RWPE1 (cell line): ENCODE data around the gene PPP4C.

Experiments
- CTCF ChIA-PET: fragments of 350-600 bp; sonication (Branson Sonifier 250); formaldehyde crosslinking; extraction: SDS; loops from one replicate; lab custom pipeline; 2021; lab: Yijun Ruan, JAX
- POLR2A ChIA-PET: fragments of 400-600 bp; formaldehyde crosslinking; extraction: SDS; loops from one replicate; lab custom pipeline; 2020; ENCODE audit warnings: antibody characterized with exemption; ENCODE audit not compliant: low non-redundant PET; lab: Yijun Ruan, JAX
- DNase-seq: peaks from one replicate; pipeline ENCODE4 v3.0.0; 2012; ENCODE audit warnings: low spot score
- H3K27ac ChIP-seq: fragments of 450-650 bp; 2 replicates; pipeline ENCODE4 v1.5.1; 2017
- TF ChIP-seq, protein P1 (sequence below): fragments of 450-650 bp; conservative IDR thresholded peaks from 2 replicates; pipeline ENCODE4 v1.5.1; 2017; ENCODE audit warnings: low read depth, mild to moderate bottlenecking

PPP4C gene

DNA sequence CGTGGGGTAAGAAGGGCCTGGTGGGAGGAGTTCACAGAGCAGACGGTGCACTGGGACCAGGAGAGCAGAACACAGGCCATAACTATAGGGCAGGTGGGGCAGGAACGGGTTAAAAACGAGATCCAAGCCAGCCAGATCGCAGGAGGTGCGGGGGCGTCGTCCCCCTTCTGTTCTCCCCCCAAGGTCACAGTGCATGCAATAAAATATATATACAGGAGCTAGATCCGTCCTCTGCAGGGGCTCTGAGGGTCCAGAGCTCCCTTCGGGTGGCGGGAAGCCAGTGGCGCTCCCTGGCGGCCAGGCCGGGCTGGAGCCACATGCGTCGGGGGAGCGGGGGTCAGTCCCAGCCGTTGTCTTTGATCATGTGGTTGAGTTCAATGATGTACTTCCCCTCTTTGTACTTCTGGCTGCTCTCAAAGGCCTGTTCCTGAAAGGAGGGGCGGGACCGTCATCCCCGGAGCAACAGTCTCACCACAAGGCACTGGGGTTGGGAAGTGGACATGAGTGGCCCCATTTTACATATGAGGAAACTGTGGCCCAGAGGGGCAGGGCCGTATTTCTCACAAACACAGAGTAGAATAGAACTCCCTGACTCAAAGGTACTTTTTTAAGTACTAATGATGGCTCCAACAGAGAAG lies 16.7 kb downstream of the PPP4C start:
- ChIA-PET CTCF (interaction anchor here (0.6 to 2.0 kb wide), 9 partner anchors 12 to 396 kb away, joined by 3 to 16 read pairs (median 5); partner anchors contain the start of gene GDPD3), POLR2A (interaction anchor here (1.4 kb wide), 1 partner anchor 26 kb away, joined by 4 read pairs; no protein-coding TSS in a partner anchor)
- no peak for DNase-seq
- TF ChIP-seq, protein P1, sequence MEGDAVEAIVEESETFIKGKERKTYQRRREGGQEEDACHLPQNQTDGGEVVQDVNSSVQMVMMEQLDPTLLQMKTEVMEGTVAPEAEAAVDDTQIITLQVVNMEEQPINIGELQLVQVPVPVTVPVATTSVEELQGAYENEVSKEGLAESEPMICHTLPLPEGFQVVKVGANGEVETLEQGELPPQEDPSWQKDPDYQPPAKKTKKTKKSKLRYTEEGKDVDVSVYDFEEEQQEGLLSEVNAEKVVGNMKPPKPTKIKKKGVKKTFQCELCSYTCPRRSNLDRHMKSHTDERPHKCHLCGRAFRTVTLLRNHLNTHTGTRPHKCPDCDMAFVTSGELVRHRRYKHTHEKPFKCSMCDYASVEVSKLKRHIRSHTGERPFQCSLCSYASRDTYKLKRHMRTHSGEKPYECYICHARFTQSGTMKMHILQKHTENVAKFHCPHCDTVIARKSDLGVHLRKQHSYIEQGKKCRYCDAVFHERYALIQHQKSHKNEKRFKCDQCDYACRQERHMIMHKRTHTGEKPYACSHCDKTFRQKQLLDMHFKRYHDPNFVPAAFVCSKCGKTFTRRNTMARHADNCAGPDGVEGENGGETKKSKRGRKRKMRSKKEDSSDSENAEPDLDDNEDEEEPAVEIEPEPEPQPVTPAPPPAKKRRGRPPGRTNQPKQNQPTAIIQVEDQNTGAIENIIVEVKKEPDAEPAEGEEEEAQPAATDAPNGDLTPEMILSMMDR = no peak
- H3K27ac ChIP-seq = peak overlapping the region; percentile 79

DNA sequence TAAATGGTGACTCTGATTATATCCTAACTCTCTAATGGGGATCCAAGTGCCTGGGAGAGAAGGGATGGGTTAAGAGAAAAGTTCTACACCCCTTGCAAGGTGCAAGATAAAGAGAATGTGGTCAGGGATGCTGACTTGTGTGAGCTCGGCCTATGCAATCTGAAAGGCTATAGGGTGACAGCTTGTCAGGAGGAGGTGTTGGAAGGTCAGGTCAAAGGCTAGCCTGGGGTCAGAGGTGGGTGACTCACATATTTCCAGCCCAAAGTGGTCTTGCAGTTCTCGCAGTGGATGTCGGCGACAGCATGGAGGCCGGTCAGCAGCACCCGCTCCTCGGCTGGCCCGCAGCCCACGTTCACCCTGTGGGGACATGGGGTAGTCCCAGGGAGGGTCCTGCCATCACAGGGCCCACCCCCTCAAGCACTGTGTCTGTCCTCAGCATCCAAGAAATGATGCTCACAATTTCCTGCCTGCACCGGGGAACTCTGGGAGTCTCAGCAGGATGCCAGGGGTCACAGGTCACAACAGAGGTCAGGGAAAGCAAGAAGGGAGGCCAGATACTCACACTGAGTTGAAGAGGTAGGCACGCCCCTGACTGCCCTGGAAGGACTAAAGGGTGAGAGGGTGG lies 18.9 kb downstream of the PPP4C start:
- ChIA-PET CTCF (no interaction called here), POLR2A (no interaction called here)
- no peak for DNase-seq
- peak overlapping the region; percentile 83 for H3K27ac ChIP-seq
- TF ChIP-seq, protein P1 = no peak

DNA sequence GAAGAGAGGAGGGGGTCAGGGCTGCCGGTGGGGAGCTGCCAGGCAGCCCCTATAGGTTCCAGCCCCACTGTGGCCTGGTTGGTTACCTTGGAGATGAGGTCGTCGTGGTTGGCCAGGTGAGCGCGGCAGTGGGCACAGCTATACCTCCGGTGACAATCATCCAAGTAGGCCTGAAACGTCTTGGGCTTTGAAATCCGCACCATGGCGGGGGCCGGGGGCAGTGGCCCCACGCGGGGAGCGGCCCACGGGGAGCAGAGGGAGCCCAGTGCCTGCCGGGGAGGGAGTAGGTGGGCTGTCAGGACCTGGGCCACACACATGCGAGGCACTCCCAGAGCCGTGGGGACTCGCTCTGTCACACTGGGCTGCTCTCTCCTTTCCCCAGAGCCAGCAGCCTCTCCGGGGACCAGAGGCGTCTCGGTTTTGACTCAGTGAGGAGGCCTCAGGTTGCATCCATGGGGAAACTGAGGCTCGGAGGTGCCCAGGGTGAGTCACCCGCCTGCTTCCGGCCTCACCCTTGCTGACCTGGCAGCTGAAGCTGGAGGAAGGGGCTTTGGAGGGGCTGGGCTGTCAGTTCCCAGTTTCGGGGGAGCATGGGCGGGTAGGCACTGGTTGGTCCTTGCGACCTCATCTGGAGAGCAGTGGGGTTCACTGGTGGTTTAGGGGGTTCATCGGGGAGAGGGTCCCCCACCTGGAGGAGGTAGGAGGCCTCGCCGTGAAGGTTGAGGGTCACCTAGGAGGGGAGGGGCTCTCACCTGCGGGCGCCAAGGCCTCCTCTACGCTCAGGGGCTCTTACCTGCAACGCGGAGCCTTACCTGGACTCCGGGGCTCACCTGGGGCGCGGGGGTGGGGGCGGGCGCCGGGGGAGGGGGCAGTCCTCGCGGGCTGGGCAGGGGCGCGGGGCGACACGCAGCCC lies 19.6 kb downstream of the PPP4C start:
- ChIA-PET CTCF (interaction anchor here (0.7 kb wide), 1 partner anchor 79 kb away, joined by 3 read pairs; no protein-coding TSS in a partner anchor), POLR2A (no interaction called here)
- peak overlapping the region; percentile 83 for H3K27ac ChIP-seq
- DNase-seq = no peak
- TF ChIP-seq, protein P1 = no peak

DNA sequence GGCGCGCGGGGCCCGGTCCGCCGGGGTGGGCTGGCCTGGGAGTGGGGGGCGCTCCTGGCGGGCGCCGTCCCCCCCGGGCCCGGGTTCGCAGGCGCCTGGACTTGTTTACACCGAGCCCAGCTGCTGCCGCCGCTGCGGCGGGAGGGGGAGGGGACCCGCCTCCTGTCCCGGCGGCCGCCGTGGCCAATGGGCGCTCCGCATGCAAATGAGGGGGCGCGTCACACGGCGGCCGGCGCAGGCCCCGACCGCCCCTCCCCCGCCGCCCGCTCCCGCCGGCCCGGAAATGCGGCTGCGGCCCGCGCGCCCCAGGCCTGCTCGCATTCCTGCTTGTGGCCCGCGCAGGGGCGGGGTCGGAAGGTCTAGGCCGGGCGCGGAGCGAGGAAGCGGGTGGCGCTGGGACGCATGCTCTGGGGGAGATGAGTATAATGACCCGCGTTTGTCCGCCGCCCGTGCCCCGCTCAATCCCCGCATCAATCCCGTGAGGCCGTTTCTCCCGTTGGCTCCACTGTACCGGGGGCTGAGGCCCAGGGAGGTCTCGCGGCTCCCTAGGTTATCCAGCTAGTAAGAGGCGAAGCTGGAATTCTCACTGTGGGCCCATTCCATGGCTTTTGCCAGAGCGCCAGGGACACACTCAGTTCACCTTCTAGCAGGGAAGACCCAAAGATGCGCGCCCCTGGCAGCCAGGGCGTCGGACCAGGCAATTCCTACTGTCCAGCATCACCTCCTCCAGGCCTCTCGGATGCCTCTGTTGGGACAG lies 20.5 kb downstream of the PPP4C start, which contains the start of gene YPEL3:
TSS of gene YPEL3 (minus strand) at position 109 of the 757 bp plus-strand sequence. CDS start 731 bp downstream, outside the sequence.
- peak; percentile 92 for DNase-seq
- ChIA-PET CTCF (interaction anchor here (0.7 kb wide), 1 partner anchor 78 kb away, joined by 3 read pairs; no protein-coding TSS in a partner anchor), POLR2A (no interaction called here)
- TF ChIP-seq, protein P1 = no peak
- peak within 1 kb of the TSS; percentile 83 for H3K27ac ChIP-seq

DNA sequence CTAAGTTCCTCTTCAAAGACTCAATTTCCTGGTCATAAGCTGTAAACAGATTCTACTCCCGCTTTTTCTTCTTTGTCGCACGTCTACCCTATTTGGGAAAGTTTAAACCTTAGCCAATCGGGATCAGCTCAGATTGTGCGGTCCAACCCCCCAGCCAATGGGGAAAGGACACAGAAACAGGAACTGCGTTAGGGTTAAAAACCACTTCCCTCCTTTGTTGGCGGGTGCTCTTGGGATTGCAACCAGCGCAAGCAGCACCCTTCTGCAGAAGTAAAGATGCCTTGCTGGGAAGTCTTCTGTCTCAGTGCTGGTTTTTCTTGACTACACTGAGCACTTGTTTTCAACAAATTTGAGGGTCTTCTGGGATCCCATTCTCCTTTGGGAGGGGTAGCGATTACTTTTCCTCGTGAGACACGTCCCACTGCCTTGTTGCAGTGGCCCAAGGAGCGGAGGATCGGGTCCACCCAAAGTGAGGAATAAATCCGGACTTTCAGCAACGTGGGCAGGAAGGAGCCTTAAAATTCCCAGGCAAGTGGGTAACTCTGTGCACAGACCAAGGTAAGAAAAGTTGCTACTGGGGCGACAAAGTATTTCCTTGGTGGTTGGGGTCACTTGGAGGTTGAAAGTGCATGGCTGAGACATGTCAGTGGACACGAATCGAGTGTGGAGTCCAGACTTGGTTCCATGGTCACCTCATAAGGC lies 21.2 kb downstream of the PPP4C start:
- no peak for DNase-seq
- TF ChIP-seq, protein P1 = no peak
- ChIA-PET CTCF (no interaction called here), POLR2A (no interaction called here)
- H3K27ac ChIP-seq = peak overlapping the region; percentile 83
